GM18519 (cell line): Measurements from ENCODE around the gene SCARF2.
"Not testable (repeated sequence)": the region's sequence is repeated elsewhere in the genome, so short reads cannot be mapped to it uniquely, and the experiment has no call there.

Source experiments
- ATAC-seq: cut with Tn5 transposase; IDR thresholded peaks from one replicate; pipeline ENCODE4 v1.9.1; 2021; ENCODE audit warnings: mild to moderate bottlenecking, moderate library complexity; ENCODE audit not compliant: unreplicated experiment, low FRiP score

The SCARF2 gene

DNA sequence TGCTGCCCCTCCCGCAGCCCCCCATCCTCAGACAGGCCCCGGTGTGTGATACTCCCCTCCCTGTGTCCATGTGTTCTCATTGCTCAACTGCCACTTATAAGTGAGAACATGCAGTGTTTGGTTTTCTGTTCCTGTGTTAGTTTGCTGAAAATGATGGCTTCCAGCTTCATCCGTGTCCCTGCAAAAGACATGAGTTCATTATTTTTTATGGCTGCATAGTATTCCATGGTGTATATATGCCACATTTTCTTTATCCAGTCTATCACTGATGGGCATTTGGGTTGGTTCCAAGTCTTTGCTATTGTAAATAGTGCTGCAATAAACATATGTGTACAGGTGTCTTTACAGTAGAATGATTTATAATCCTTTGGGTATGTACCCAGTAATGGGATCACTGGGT is 22.4 kb downstream of the SCARF2 start:
- ATAC-seq: not testable (repeated sequence)

- no peak for ATAC-seq
These were observed 23.2 kb downstream of the SCARF2 start for GRCh38 chr22:20414450-20414849.

- no peak for ATAC-seq
These were observed 23.6 kb downstream of the SCARF2 start for GRCh38 chr22:20414059-20414440.

DNA sequence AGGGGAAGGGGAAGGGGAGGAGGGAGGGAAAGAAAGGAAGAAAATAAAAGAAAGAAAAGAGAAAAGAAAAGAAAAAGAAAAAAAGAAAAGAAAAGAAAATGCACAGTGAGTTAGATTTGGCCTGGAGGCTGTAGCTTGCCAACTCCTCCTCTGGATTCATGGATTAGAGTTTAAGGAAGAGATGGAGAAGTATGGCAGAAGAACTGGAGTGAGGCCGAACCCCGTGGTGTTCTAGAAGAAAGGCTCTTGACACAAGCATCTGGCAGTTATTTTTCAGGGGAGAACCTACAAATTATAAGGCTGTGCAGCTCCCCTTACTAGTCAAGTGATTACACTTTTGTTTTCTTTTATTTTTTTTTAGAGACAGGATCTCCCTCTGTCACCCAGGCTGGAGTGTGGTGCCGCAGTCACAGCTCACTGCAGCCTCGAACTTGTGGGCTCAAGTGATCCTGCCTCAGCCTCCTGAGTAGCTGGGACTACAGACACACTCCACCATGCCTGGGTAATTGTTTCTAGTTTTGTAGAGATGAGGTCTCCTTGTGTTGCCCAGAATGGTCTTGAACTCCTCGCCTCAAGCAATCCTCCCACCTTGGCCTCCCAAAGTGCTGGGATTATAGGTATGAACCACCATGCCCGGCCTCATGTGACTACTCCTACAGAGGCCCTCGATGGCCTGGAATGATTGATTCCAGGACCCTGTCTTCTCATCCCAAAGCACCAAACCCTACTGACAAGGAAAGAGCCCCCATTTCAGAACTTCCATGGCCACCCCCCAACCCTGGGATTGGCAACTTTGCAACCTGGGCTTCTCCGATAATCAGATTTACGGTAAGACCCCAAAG is 24.2 kb downstream of the SCARF2 start:
- ATAC-seq: no peak

- ATAC-seq: no peak
These were observed 25.0 kb downstream of the SCARF2 start for GRCh38 chr22:20412474-20413216.

- ATAC-seq: not testable (repeated sequence)
These were observed 28.2 kb downstream of the SCARF2 start for GRCh38 chr22:20409385-20409784.

DNA sequence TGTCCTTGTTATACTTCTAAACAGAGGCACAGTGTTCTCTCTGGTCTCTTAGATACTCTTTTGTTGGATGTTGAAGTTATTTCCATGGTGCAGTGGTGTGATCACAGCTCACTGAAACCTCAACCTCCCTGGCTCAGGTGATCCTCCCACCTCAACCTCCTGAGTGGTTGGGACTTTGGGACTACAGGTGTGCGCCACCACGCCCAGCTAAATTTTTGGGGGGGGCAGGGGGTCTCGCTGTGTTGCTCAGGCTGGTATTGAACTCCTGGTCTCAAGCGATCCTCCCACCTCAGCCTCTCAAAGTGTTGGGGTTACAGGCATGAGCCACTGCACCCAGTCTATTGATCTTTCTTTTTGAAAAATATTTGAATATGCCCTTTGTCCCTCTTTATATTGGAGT is 28.7 kb downstream of the SCARF2 start:
- ATAC-seq: no peak

DNA sequence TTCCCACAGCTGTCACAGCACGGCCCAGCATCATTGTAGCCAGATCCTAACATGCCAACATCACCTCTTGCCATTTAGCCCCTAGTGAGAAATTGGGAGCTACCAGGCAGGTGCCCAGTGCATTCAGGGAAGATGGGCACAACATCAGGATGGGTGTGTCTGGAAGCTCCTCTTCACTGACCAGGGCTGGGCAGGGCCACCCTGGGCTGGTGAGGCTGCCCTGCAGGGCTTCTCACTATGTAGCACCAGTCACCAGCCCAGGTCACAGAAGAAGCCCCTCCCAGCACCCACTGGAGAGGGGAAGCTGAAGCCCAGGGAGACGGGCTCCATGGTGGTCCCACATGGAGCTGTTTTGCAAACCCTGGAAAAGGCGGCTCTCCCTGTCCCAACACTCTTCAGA is 29.8 kb downstream of the SCARF2 start:
- ATAC-seq: no peak

DNA sequence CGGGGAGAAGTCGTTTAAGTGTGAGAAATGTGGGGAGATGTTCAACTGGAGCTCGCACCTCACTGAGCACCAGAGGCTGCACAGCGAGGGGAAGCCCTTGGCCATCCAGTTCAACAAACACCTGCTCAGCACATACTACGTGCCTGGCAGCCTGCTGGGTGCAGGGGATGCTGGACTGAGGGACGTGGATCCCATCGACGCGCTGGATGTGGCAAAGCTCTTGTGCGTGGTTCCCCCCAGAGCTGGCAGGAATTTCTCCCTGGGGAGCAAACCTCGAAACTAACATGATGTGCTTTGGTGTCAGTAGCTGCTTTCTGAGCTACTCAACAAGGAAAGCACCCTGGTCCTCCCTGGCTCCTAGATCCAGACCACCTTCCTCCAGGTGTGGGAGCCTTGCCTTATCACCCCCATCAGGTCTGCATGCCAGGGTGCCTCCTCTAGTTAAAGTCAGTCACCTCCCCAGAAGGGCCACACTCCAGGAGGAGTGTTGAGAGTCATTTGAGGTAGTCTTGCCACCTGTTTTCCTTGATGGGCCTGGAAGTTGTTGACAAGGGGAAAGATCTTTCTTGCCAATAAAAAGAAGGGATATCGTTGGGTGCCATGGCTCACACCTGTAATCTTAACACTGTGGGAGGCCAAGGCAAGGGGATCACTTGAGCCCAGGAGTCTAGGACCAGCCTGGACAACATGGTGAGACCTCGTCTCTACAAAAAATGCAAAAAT is 30.8 kb downstream of the SCARF2 start:
- no peak for ATAC-seq

DNA sequence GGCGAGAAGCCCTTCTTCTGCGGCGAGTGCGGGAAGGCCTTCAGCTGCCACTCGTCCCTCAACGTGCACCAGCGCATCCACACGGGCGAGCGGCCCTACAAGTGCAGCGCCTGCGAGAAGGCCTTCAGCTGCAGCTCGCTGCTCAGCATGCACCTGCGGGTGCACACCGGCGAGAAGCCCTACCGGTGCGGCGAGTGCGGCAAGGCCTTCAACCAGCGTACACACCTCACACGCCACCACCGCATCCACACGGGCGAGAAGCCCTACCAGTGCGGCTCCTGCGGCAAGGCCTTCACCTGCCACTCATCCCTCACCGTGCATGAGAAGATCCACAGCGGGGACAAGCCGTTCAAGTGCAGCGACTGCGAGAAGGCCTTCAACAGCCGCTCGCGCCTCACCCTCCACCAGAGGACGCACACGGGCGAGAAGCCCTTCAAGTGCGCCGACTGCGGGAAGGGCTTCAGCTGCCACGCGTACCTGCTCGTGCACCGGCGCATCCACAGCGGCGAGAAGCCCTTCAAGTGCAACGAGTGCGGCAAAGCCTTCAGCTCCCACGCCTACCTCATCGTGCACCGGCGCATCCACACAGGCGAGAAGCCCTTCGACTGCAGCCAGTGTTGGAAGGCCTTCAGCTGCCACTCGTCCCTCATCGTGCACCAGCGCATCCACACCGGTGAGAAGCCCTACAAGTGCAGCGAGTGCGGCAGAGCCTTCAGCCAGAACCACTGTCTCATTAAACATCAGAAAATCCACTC is 31.5 kb downstream of the SCARF2 start:
- no peak for ATAC-seq

DNA sequence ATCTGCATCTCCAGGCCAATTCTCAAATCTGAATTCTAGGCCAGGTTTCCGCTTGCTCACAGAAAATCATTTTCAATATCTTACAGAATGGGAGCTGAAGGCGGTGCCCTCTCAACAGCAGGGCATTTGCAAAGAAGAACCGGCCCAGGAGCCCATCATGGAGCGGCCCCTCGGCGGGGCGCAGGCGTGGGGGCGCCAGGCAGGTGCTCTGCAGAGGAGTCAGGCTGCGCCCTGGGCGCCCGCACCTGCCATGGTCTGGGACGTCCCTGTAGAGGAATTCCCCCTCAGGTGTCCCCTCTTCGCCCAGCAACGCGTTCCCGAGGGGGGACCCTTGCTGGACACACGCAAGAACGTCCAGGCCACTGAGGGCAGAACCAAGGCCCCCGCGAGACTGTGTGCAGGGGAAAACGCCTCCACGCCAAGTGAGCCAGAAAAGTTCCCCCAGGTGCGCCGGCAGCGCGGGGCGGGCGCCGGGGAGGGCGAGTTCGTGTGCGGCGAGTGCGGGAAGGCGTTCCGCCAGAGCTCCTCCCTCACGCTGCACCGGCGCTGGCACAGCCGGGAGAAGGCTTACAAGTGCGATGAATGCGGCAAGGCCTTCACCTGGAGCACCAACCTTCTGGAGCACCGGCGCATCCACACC is 32.2 kb downstream of the SCARF2 start:
- no peak for ATAC-seq

DNA sequence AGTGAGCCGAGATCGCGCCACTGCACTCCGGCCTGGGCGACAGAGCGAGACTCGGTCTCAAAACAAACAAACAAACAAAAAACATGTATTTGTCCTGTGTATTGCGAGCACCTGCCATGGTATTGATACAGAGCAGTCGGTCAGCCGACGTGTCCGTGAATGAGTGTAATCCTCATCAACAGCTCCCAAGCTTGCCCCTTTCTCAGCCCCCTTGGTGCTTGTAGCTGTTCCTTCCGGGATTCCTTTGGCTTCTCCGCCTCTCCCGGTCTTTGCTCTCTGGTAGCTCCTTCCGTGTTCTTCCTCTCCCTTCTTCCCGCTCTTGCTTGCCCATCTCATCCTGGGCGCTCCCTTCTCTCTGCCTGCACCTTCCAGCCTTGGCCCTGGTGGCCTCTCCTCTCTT is 32.7 kb downstream of the SCARF2 start:
- ATAC-seq: no peak

DNA sequence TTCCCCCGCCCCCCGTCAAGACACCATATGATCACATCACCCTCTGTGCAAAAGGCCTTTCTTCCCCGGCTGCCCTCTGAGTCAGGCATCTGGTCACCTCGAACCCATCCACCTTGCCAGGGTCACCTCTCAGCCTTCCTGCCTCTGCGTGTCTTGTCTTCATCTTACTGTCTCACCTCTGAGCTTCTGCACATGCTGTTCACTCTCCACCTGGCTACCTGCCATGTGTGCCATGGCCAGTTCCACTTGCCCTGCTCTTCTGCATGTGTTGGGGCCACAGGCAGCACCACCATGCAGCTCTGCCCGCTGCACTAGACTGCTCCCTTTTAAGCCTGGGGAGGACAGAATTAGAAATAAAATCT is 33.9 kb downstream of the SCARF2 start:
- ATAC-seq: no peak

GRCh38 chr22:20402960-20403778 is 34.5 kb downstream of the SCARF2 start:
- no peak for ATAC-seq

DNA sequence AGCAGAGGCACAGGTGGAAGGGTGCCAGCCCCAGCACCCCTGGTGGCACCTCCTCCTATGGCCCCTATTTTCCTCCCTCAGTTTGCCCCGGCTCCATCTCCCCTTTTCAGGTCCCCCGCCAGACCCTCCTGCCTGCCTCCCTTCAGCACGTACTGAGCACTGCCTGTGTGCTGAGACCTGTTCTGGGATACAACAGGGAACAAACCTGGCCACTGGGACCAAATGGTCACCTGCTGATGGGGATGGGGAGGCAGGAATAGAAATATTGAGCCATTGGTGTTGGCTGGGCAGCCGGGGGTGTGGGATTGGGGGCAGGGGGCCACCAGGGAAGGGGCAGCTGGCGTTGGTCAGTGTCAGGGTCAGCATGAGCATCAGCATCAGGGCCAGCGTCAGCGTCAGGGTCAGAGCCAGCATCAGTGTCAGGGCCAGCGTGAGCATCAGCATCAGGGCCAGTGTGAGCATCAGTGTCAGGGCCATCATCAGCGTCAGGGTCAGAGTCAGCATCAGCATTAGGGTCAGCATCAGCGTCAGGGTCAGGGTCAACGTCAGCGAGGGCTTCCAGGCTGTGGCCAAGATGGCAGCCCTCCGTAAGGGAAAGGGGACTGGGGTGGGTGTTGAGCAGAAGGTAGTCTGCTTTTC is 36.1 kb downstream of the SCARF2 start:
- ATAC-seq: no peak

DNA sequence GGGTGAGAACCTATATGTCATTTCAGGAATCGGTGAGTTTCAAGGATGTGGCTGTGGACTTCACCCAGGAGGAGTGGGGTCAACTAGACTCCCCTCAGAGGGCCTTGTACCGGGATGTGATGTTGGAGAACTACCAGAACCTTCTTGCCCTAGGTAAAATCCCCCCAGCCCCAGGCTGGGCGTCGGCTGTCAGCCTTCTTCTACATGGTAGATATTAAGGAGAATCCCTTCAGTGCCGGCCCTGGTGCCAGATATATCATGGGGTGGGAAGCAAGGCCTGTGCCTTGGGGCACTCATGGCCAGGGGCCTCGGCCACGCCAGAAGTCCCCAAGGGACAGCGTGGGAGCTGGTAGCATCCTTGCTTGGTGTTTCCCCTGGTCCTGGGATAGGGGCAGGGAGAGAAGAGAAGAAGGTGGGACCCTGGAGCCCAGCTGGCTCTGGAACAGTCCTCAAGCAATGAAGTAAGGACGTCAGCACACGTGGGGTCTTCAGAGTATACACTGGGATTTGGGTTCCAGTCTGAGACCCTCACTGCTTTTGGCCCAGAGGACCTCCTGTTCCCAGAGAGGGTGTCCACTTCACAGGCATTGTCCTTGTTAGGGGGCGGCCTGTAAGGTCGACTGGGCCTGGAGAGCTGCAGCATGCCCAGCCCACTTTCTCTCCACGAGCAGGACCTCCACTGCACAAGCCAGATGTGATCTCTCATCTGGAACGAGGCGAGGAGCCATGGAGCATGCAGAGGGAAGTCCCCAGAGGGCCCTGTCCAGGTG is 36.8 kb downstream of the SCARF2 start:
- no peak for ATAC-seq

DNA sequence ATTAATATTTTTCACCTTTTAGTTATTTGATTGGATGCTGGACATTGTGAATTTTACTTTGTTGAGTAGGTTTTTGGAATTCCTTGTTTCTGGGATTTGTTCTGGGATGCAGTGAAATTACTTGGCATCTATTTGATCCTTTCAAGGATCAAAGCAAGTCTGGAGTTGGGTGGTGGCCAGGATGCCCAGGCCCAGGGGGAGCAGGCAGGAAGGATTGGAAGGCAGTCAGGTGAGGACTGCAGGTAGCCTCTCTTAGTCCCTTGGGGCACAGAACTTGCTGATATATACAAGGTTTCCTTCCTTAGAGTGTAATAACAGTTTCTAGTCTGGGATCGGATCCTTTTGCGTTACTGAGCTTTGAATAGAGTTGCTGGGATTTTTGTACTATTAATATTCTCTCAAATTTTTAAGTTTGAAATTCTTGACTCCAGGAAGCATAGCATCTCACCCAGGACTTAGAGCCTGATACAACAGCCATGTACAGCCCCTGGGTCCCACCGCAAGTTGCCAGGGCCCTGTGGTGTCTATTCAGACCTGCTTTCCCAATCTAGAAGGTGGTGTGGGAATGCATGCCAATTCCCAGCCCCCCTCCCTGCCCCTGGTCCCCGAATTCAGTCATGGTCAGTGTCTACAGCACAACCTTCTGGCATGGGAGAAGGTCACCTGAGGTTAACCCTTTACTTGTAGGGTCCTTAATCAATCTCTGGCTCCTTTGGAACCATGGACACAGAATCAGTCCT is 37.6 kb downstream of the SCARF2 start:
- no peak for ATAC-seq
